GM23338 (cell line): ENCODE results near the gene CASP2.

Experiments used
- CREB1 ChIP-seq: fragments of 250-450 bp; sonication (Bioruptor Pico); IDR thresholded peaks from 2 replicates; pipeline ENCODE4 v1.5.0; 2020; ENCODE audit warnings: low read depth, mild to moderate bottlenecking, moderate library complexity
- POLR2AphosphoS5 ChIP-seq: IDR thresholded peaks from 2 replicates; pipeline ENCODE4 v1.6.1; 2016; ENCODE audit warnings: antibody characterized with exemption, low read depth
- TF ChIP-seq, protein P1 (sequence below), 2 experiments: fragments of 200-600 bp in 1 of 2; sonication (generic) in 1 of 2; conservative IDR thresholded peaks; 2 replicates each; pipeline versions ENCODE4 v1.5.1 to v1.6.1; 2016 to 2017; ENCODE audit warnings: antibody characterized with exemption in 2 of 2, low read depth in 2 of 2, mild to moderate bottlenecking in 2 of 2, moderate library complexity in 1 of 2

- TF ChIP-seq CREB1 (CRISPR knock-in tag), result no peak
- TF ChIP-seq, protein P1, sequence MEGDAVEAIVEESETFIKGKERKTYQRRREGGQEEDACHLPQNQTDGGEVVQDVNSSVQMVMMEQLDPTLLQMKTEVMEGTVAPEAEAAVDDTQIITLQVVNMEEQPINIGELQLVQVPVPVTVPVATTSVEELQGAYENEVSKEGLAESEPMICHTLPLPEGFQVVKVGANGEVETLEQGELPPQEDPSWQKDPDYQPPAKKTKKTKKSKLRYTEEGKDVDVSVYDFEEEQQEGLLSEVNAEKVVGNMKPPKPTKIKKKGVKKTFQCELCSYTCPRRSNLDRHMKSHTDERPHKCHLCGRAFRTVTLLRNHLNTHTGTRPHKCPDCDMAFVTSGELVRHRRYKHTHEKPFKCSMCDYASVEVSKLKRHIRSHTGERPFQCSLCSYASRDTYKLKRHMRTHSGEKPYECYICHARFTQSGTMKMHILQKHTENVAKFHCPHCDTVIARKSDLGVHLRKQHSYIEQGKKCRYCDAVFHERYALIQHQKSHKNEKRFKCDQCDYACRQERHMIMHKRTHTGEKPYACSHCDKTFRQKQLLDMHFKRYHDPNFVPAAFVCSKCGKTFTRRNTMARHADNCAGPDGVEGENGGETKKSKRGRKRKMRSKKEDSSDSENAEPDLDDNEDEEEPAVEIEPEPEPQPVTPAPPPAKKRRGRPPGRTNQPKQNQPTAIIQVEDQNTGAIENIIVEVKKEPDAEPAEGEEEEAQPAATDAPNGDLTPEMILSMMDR (conservative IDR thresholded peaks at IDR 0.05; ENCODE audit: low read depth in 2 of 2), result no peak
- no peak for TF ChIP-seq POLR2AphosphoS5
Observed at GRCh38 chr7:143295870-143296269, 7.7 kb downstream of the CASP2 start.
